Activated naive CD4-positive, alpha-beta T cell treated with anti-CD3 and anti-CD28 coated beads, Interleukin-2, amount 50 U/mL, for 72 hours (primary cell): ENCODE data around the gene ADK. TPM values are rescaled to one million over a fixed set of nuclear protein-coding genes. Genes with fewer than 3 reads are reported as not detected.

Experiments
- ATAC-seq, 2 donors: fragments of 150-1000 bp; cut with Tn5 transposase; 2 replicates each; pipeline ENCODE4 v1.10.0; 2021; ENCODE audit warnings: mild to moderate bottlenecking in 2 of 2, moderate library complexity in 2 of 2
- DNase-seq, 2 donors: peaks; one replicate each; pipeline ENCODE4 v3.0.0; 2021 to 2022; ENCODE audit warnings: low spot score in 2 of 2
- H3K27ac Mint-ChIP-seq, 2 donors: one replicate each; pipeline ENCODE4 v1.8.0; 2022; ENCODE audit warnings: mild to moderate bottlenecking in 2 of 2, mixed read lengths in 2 of 2
- H3K36me3 Mint-ChIP-seq, 2 donors: one replicate each; pipeline ENCODE4 v1.8.0; 2022; ENCODE audit warnings: mixed read lengths in 2 of 2
- H3K9me3 Mint-ChIP-seq, 2 donors: one replicate each; pipeline ENCODE4 v1.8.0; 2022; ENCODE audit warnings: mixed read lengths in 2 of 2
- total RNA-seq, 2 donors: library from RNA; stranded (reverse); gene quantifications; one replicate each; pipeline ENCODE4 v1.2.3, GENCODE V29; 2022

ADK gene
- total RNA-seq, 2 donors from 2014 or later = 52.0 to 53.3 TPM

DNA sequence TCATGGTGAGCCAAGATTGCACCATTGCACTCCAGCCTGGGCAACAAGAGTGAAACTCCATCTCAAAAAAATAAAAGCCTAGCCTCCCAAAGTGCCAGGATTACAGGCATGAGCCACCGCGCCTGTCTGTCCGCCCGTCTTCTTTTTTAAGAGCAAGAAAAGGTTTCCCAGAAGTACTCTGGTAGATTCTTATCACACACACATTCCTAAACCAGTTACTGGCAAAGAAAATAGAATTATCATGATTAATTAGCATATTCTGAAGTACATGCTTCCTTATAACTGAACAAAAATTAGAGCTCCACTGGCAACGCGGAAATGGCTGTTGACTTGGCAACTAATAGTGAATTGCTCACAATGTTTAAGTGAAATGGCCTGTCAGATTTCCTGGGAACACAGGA lies 87.0 kb downstream of the ADK start:
- no peaks in the 10 kb centered on the region for H3K36me3 Mint-ChIP-seq
- DNase-seq (no peak), ATAC-seq (no peak)
- H3K27ac Mint-ChIP-seq = no peak overlapping the region
- H3K9me3 Mint-ChIP-seq = no peaks in the 10 kb centered on the region

DNA sequence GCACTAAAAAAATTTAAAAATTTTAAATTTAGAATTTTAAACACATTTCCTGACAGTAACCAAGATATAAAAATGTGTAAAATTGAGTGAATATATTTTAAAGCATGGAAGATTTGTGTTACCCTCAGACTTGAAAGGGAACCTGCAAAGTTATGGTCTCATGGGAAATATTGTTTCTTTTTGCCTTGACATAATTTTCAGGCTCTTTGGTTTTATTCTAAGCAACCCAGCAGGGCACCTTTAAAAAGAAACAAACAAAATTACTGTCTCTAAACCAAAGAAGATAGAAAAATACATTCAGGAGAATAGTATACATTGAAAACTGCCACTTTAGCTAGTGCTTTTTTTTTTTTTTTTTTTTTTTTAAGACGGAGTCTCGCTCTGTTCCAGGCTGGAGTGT lies 87.5 kb downstream of the ADK start:
- DNase-seq = no peak
- H3K9me3 Mint-ChIP-seq = no peaks in the 10 kb centered on the region
- H3K36me3 Mint-ChIP-seq = no peaks in the 10 kb centered on the region
- H3K27ac Mint-ChIP-seq = no peak overlapping the region
- ATAC-seq = no peak

GRCh38 chr10:74243067-74243466 lies 92.0 kb downstream of the ADK start:
- Mint-ChIP-seq H3K27ac (no peak overlapping the region), H3K9me3 (no peaks in the 10 kb centered on the region), H3K36me3 (no peaks in the 10 kb centered on the region)
- DNase-seq (no peak), ATAC-seq (no peak)

DNA sequence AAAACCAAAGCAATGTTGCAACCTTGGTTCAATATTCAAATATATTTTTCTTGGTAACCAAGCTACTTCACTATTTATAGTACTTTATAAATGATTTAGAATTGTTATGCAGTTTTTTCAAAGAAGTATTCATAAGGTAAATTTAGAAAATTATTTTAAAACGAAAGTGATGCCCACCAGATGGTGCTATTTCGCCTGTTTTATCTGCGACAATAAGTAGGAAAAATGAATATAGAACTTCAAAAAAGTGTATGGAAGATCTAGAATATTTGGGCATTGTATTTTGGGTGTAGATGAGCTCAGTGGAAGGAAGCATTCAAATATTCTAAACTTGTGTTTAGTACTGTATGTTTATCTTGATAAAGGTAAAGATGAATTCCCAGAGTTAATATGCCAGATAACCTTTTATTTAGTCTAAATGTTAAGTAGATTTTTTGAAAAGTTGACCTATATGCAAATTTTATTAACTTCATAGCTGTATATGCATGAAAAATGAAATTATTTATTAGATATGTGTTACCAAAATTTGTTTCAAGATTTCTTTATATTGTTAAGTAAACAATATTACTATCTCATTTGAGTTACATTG lies 93.2 kb downstream of the ADK start:
- H3K27ac Mint-ChIP-seq = no peak overlapping the region

DNA sequence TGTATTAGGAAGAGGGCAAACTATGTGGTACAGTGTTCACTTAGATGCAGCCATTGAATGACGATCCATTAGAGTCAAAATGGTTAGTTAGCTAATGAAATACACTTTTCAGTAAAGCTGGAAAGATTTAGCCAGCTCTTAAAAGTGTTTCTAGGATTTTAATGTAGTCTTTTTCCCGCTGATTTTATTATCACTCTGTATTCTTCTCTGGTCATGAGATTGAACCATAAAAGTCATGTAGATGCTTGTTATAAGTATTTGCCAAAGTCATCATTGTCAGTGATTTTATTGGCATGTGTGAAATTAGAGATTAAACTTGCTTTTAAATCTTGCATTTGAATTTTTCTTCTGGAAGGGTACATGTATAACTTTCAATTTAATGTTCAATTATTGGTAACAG lies 93.8 kb downstream of the ADK start:
- Mint-ChIP-seq H3K9me3 (no peaks in the 10 kb centered on the region), H3K27ac (no peak overlapping the region), H3K36me3 (no peaks in the 10 kb centered on the region)
- DNase-seq (no peak), ATAC-seq (no peak)

More for the DNA sequence above, 93.2 kb downstream of the ADK start:
- DNase-seq = peak in 1 of 2 donors; percentile 19
- no peaks in the 10 kb centered on the region for H3K36me3 Mint-ChIP-seq
- no peak for ATAC-seq
- no peaks in the 10 kb centered on the region for H3K9me3 Mint-ChIP-seq

DNA sequence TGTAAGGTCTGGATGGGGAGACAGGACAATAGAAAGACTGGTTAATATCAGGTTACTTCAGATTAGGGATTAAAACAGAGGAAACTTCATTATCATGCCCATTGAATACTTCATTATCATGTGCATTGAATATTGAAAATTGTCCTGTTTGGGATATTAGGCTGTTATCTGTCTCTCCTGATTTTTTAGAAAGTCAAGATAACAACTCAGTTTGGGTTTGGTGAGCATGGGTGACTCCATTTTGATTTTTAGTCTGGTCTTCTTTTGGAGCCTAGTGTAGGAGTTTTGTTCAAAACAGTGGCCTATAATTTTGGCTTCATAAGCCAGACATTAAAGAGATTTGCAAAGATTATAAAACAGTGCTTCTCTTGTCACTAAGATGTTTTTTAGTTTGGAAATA lies 95.5 kb downstream of the ADK start:
- DNase-seq = no peak
- ATAC-seq = no peak
- no peak overlapping the region for H3K27ac Mint-ChIP-seq
- no peaks in the 10 kb centered on the region for H3K9me3 Mint-ChIP-seq
- no peaks in the 10 kb centered on the region for H3K36me3 Mint-ChIP-seq

DNA sequence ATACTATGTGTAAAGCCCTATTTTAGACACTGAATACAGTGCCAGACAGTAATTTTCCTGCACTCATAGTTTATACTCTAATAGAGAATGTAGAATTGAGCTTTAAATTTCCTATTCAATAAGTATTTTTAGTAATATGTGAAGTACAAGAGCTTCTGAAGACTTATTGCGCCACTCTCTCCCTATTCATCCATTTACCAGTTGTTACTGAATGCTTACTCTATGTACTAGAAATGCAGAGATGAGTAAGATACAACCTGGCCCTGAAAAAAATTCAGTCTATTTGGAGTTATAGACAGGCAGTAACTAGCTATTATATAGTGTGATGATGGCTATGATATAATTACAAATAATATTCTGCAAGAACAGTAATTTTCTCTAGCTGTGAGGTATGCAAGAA lies 98.8 kb downstream of the ADK start:
- no peaks in the 10 kb centered on the region for H3K9me3 Mint-ChIP-seq

DNA sequence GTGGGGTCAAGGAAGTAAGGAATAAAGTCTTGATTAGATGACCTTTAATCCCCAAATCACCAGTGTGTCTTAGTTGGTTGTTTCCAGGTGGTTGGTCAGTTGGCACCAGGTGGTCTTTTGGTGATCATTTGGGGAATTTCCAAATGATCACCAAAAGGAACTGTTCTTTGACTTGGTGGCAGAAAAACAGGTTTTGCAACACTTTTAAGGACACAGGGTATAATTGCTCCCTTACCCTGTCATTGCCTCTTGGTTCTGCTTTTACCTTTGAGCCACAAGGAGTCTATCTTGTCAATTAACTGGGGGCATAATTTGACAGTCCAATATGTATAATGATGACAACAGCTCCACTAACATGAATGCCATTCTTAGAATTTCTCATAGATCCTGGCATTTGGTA lies 104.2 kb downstream of the ADK start:
- Mint-ChIP-seq H3K36me3 (no peaks in the 10 kb centered on the region), H3K9me3 (no peaks in the 10 kb centered on the region), H3K27ac (no peak overlapping the region)
- DNase-seq = no peak
- no peak for ATAC-seq

More for the DNA sequence above, 98.8 kb downstream of the ADK start:
- ATAC-seq (no peak), DNase-seq (no peak)
- Mint-ChIP-seq H3K36me3 (no peaks in the 10 kb centered on the region), H3K27ac (no peak overlapping the region)

DNA sequence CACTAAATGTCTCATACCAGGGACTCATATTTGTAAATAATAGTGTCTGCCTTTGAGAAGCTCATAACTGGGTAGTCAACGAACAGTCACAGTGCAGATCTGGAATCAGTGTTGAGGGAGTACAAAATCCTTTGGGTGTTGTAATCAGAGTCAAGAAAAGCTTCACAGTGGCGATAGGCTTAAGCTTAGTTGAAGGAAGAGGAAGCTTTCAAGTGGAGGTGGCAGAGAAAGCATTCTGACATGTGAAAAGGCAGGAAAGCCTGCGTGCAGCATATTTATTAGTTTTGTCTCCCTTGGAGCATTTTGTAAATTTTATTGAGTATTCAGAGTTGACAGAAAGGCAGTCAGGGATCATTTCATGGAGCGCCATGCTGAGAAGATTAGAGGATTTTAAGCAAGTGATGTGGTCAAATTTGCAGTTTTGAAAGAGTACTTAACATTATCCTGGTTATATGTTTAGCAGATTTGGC lies 104.9 kb downstream of the ADK start:
- no peaks in the 10 kb centered on the region for H3K9me3 Mint-ChIP-seq
- DNase-seq = no peak
- no peak overlapping the region for H3K27ac Mint-ChIP-seq
- H3K36me3 Mint-ChIP-seq = no peaks in the 10 kb centered on the region
- ATAC-seq = peak in 1 of 2 donors; percentile 40

GRCh38 chr10:74262856-74263255 lies 111.8 kb downstream of the ADK start:
- H3K27ac Mint-ChIP-seq = no peak overlapping the region
- H3K9me3 Mint-ChIP-seq = no peaks in the 10 kb centered on the region
- DNase-seq (no peak), ATAC-seq (no peak)
- no peaks in the 10 kb centered on the region for H3K36me3 Mint-ChIP-seq

DNA sequence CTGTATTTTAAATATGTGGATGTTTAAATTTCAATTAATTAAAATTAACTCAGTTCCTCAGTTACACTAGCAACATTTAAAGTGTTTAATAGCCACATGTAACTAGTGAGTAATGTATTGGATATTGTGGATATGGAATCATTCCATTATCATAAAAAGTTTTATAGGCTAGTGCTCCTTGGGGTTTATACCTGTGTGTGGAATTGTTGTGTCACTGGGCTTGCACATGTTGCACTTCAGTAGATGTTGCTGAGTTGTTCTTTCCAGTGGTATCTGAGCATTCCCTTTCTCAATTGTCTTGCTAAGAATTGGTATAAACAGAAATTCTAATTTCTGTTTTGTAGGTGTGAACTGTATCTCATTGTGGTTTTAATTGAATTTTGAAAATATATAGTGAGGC lies 113.0 kb downstream of the ADK start:
- Mint-ChIP-seq H3K9me3 (no peaks in the 10 kb centered on the region), H3K27ac (no peak overlapping the region)

DNA sequence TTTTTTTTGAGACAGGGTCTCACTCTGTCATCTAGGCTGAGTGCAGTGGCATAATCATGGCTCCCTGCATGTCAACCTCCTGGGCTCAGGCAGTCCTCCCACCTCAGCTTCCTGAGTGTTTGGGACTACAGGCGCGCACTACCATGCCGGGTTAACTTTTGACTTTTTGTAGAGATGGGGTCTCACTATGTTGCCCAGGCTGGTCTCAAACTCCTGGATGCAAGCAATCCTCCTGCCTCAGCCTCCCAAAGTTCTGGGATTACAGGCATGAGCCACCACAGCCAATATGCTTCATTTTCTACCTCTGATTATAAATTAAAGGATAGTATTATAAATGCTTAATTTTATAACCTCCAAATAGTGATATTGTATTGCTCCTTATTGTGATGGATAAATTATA lies 121.3 kb downstream of the ADK start:
- no peak overlapping the region for H3K27ac Mint-ChIP-seq
- DNase-seq = no peak

More for the DNA sequence above, 113.0 kb downstream of the ADK start:
- peak in 1 of 2 donors; percentile 50 for ATAC-seq
- DNase-seq = no peak
- H3K36me3 Mint-ChIP-seq = no peaks in the 10 kb centered on the region

DNA sequence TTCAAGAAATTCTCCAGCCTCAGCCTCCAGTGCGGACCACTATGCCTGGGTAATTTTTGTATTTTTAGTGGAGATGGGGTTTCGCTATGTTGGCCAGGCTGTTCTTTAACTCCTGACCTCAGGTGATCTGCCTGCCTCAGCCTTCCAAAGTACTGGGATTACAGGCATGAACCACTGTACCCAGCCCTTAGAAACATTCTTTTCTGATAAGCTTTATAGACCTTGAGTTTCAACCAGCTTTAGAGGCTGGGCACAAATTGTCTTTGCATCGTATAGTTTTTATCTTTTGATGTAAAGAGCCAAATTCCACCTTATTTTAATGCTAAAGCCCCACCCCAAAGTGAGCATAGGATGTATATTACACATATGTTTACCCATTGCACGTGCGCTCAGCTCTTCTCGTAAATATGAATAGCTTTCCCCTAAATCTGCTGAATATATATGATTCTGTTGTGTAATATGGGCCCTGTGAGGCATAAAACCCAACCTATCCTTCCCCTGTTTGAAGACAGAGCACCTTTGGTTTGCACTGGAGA lies 124.8 kb downstream of the ADK start:
- Mint-ChIP-seq H3K36me3 (peaks cover 0 to 8% of the 10 kb centered on the region in 2 donors), H3K9me3 (no peaks in the 10 kb centered on the region), H3K27ac (no peak overlapping the region)
- ATAC-seq (no peak), DNase-seq (no peak)

More for the DNA sequence above, 121.3 kb downstream of the ADK start:
- Mint-ChIP-seq H3K9me3 (no peaks in the 10 kb centered on the region), H3K36me3 (no peaks in the 10 kb centered on the region)
- no peak for ATAC-seq

GRCh38 chr10:74276416-74276815 lies 125.4 kb downstream of the ADK start:
- H3K27ac Mint-ChIP-seq = no peak overlapping the region
- DNase-seq = no peak
- no peaks in the 10 kb centered on the region for H3K9me3 Mint-ChIP-seq
- ATAC-seq = no peak
- peaks cover 0 to 8% of the 10 kb centered on the region in 2 donors for H3K36me3 Mint-ChIP-seq

DNA sequence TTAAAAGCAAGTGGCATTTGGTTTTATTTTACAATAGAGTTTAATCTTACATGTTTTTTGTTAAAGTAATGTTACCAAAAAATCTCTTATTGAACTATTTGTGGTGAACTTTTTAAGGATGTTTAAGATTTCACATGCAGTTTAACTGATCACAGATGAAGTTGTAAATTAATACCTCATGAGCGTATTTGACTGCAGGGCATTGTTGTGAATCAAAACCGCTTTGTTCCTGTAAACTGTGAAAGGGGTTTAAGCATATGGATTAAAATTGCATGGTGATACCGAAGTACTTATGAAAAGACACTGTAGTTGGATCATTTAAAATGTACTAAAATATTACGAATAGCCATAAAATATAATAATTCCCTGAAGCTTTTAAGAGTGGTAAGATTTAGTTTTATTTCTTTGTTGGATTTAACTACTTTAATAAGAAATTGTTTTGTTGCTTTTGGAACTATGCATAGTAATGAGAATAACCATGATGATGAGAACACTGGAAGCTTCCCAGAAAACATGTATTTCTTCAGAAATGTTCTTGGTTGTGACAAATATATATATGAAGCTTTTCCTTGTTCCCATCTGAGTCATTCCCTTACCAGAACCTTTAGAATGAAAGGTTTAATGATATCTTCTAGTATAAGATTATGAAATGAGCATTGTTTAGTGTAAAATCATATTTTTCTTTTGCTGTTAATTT lies 131.3 kb downstream of the ADK start:
- peaks cover 9 to 35% of the 10 kb centered on the region in 2 donors for H3K36me3 Mint-ChIP-seq
- H3K9me3 Mint-ChIP-seq = peaks cover 7 to 17% of the 10 kb centered on the region in 2 donors
- ATAC-seq (no peak), DNase-seq (no peak)
- no peak overlapping the region for H3K27ac Mint-ChIP-seq

- H3K27ac Mint-ChIP-seq = peak overlapping the region in 1 of 2 donors; percentile 6
- peaks cover 7 to 17% of the 10 kb centered on the region in 2 donors for H3K9me3 Mint-ChIP-seq
- peaks cover 9 to 35% of the 10 kb centered on the region in 2 donors for H3K36me3 Mint-ChIP-seq
- DNase-seq (no peak), ATAC-seq (no peak)
These were observed 131.8 kb downstream of the ADK start for GRCh38 chr10:74282848-74283210.

DNA sequence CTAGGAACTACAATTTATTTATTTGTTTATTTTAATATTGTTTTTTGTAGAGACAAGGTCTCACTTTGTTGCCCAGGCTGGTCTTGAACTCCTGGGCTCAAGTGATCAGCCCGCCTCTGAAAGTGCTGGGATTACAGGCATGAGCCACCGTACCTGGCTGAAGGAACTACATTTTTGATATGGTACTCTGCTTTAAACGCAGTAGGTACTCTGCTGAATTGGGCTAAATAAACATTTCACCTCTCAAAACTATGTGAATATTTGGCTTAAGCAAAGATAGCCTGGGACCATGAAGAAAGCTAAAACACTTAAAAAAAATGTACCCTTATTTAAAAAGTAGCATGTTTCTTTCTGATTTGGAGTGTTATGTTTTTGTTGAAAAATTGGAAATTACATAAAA lies 138.2 kb downstream of the ADK start:
- no peak for ATAC-seq
- no peak overlapping the region for H3K27ac Mint-ChIP-seq
- H3K36me3 Mint-ChIP-seq = peaks cover 9 to 16% of the 10 kb centered on the region in 2 donors
- H3K9me3 Mint-ChIP-seq = peaks cover 4 to 12% of the 10 kb centered on the region in 2 donors
- no peak for DNase-seq

- Mint-ChIP-seq H3K27ac (peak overlapping the region in 1 of 2 donors; percentile 40), H3K9me3 (peaks cover 0 to 6% of the 10 kb centered on the region in 2 donors), H3K36me3 (peaks cover under 1 to 8% of the 10 kb centered on the region in 2 donors)
- DNase-seq (no peak), ATAC-seq (no peak)
These were observed 138.9 kb downstream of the ADK start for GRCh38 chr10:74289951-74290350.
